ENCODE measurements around the gene MYH2.

MYH2 gene

DNA sequence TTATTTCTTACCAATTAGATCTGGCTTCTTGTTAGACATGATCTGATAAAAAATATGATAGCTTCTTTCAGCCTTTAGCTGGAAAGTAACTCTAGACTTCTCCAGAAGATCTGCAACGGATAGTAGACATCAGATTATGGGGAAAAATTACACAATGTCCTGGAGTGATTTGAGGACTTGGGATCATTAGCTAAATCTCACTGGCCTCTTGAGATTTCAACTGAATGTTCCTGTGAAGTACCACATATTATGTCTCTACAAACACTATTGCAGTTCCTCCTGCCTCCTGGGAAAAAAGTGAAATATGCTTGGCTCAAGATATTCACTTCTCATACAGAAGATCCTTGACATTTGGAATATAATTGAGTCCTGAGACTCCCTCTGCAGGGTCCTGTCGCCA lies 36.6 kb downstream of the MYH2 start:
- Histone ChIP-seq H4K8ac (ENCODE audit: low read depth, low read length) (no peak overlapping the region), H2BK5ac (ENCODE audit: low read length) (no peak overlapping the region), H3K18ac (ENCODE audit: low read length) (no peak overlapping the region), H3K27ac (replicated peaks; ENCODE audit: low read length) (no peak overlapping the region), H2AK5ac (ENCODE audit: low read depth, low read length) (no peak overlapping the region), H3K9ac (ENCODE audit: low read depth, low read length, poor library complexity) (no peak overlapping the region), H3K4me3 (ENCODE audit: low read length in 2 of 2) (no peak overlapping the region), H2BK15ac (ENCODE audit: low read length) (no peak overlapping the region), H3K4me2 (ENCODE audit: insufficient read depth, low read length, poor library complexity, severe bottlenecking) (no peak overlapping the region), H4K91ac (ENCODE audit: low read depth, low read length, poor library complexity) (no peak overlapping the region), H3K79me1 (ENCODE audit: low read depth, low read length) (no peaks in the 10 kb centered on the region), H2BK120ac (ENCODE audit: low read depth, low read length) (no peak overlapping the region), H3K9me3 (replicated peaks in 1 of 2; ENCODE audit: control insufficient read depth in 2 of 2, insufficient read depth in 1 of 2, low read depth in 1 of 2, low read length in 2 of 2) (no peaks in the 10 kb centered on the region), H3K23ac (ENCODE audit: low read depth, low read length, poor library complexity) (no peak overlapping the region), H2BK12ac (ENCODE audit: low read length) (no peak overlapping the region), H3K36me3 (replicated peaks in 1 of 2; ENCODE audit: control insufficient read depth in 2 of 2, insufficient read depth in 2 of 2, low read length in 2 of 2) (no peaks in the 10 kb centered on the region), H3K4me1 (ENCODE audit: control insufficient read depth in 2 of 2, insufficient read depth in 1 of 2, low read depth in 1 of 2, low read length in 2 of 2) (no peaks in the 10 kb centered on the region), H3K27me3 (ENCODE audit: control insufficient read depth in 3 of 3, insufficient read depth in 3 of 3, low read depth in 1 of 3, low read length in 3 of 3) (no peaks in the 10 kb centered on the region), H3K4ac (ENCODE audit: low read length) (no peak overlapping the region), H2AFZ (ENCODE audit: low read length) (no peak overlapping the region), H3K14ac (ENCODE audit: low read length) (no peak overlapping the region)
- no peak for DNase-seq (ENCODE audit: low spot score)
- WGBS, 2 donors (ENCODE audit: extremely low coverage in 2 of 2, insufficient read length in 2 of 2, insufficient replicate concordance in 1 of 2) = no CpG with 5 or more reads among the region's 2 CpGs

DNA sequence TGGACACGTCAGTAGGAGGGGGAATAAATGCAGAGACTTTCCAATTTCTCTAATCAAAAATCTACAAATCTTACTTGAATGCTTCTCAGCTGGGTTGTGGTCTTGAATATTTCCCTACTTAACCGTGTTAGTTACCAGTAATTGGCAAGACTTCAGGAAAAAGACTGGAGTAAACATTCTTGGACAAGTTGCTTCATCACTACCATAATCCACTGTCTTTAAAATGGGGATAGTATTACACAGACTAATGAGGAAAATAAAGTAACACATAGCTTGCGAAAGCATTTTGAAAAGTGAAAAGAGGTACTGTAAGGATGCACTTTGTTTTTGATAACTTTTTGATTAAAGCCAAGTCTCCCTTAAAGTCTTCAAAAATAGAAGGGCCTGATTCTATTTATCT lies 49.5 kb downstream of the MYH2 start:
- no CpG with 5 or more reads among the region's 3 CpGs for WGBS, 2 donors (ENCODE audit: extremely low coverage in 2 of 2, insufficient read length in 2 of 2, insufficient replicate concordance in 1 of 2)
- no peak for DNase-seq (ENCODE audit: low spot score)
- Histone ChIP-seq H3K36me3 (replicated peaks in 1 of 2; ENCODE audit: control insufficient read depth in 2 of 2, insufficient read depth in 2 of 2, low read length in 2 of 2) (no peaks in the 10 kb centered on the region), H4K8ac (ENCODE audit: low read depth, low read length) (no peak overlapping the region), H3K4me1 (ENCODE audit: control insufficient read depth in 2 of 2, insufficient read depth in 1 of 2, low read depth in 1 of 2, low read length in 2 of 2) (no peaks in the 10 kb centered on the region), H3K9me3 (replicated peaks in 1 of 2; ENCODE audit: control insufficient read depth in 2 of 2, insufficient read depth in 1 of 2, low read depth in 1 of 2, low read length in 2 of 2) (no peaks in the 10 kb centered on the region), H3K27ac (replicated peaks; ENCODE audit: low read length) (no peak overlapping the region), H3K9ac (ENCODE audit: low read depth, low read length, poor library complexity) (no peak overlapping the region), H2BK15ac (ENCODE audit: low read length) (no peak overlapping the region), H3K18ac (ENCODE audit: low read length) (no peak overlapping the region), H3K4me3 (ENCODE audit: low read length in 2 of 2) (no peak overlapping the region), H2BK5ac (ENCODE audit: low read length) (no peak overlapping the region), H3K4me2 (ENCODE audit: insufficient read depth, low read length, poor library complexity, severe bottlenecking) (no peak overlapping the region), H4K91ac (ENCODE audit: low read depth, low read length, poor library complexity) (no peak overlapping the region), H3K14ac (ENCODE audit: low read length) (no peak overlapping the region), H2BK120ac (ENCODE audit: low read depth, low read length) (no peak overlapping the region), H2AK5ac (ENCODE audit: low read depth, low read length) (no peak overlapping the region), H3K4ac (ENCODE audit: low read length) (no peak overlapping the region), H3K23ac (ENCODE audit: low read depth, low read length, poor library complexity) (no peak overlapping the region), H2BK12ac (ENCODE audit: low read length) (no peak overlapping the region), H3K79me1 (ENCODE audit: low read depth, low read length) (no peaks in the 10 kb centered on the region), H2AFZ (ENCODE audit: low read length) (no peak overlapping the region), H3K27me3 (ENCODE audit: control insufficient read depth in 3 of 3, insufficient read depth in 3 of 3, low read depth in 1 of 3, low read length in 3 of 3) (no peaks in the 10 kb centered on the region)

DNA sequence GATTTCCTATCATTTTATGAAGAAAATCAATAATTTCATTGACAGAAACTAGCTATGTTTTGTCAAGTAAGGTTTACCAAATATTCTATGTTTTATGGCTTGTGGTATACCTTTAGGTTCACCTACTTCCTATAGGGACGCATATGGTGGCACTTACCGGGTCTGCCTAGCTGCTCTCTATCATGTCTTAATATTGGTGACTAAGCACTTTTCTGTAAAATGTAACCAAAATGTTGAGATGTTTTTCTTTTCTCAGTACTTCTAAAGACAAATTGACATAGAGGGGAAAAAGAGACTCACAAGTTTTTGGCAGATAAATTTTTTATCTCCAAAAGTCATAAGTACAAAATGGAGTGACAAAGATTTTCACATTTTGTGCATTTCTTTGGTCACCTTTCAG lies 57.5 kb downstream of the MYH2 start:
- H3K79me1 ChIP-seq (ENCODE audit: low read depth, low read length) = no peaks in the 10 kb centered on the region
- H3K36me3 ChIP-seq (replicated peaks in 1 of 2; ENCODE audit: control insufficient read depth in 2 of 2, insufficient read depth in 2 of 2, low read length in 2 of 2) = no peaks in the 10 kb centered on the region
- no peak overlapping the region for H3K4me3 ChIP-seq (ENCODE audit: low read length in 2 of 2)
- H2AFZ ChIP-seq (ENCODE audit: low read length) = no peak overlapping the region
- H3K23ac ChIP-seq (ENCODE audit: low read depth, low read length, poor library complexity) = no peak overlapping the region
- H3K27me3 ChIP-seq (ENCODE audit: control insufficient read depth in 3 of 3, insufficient read depth in 3 of 3, low read depth in 1 of 3, low read length in 3 of 3) = no peaks in the 10 kb centered on the region
- DNase-seq (ENCODE audit: low spot score) = no peak
- no peak overlapping the region for H2AK5ac ChIP-seq (ENCODE audit: low read depth, low read length)
- no peak overlapping the region for H3K27ac ChIP-seq (replicated peaks; ENCODE audit: low read length)
- H3K4me2 ChIP-seq (ENCODE audit: insufficient read depth, low read length, poor library complexity, severe bottlenecking) = no peak overlapping the region
- no peak overlapping the region for H2BK120ac ChIP-seq (ENCODE audit: low read depth, low read length)
- H3K4me1 ChIP-seq (ENCODE audit: control insufficient read depth in 2 of 2, insufficient read depth in 1 of 2, low read depth in 1 of 2, low read length in 2 of 2) = no peaks in the 10 kb centered on the region
- no peak overlapping the region for H3K4ac ChIP-seq (ENCODE audit: low read length)
- H4K8ac ChIP-seq (ENCODE audit: low read depth, low read length) = no peak overlapping the region
- no peak overlapping the region for H2BK15ac ChIP-seq (ENCODE audit: low read length)
- H3K14ac ChIP-seq (ENCODE audit: low read length) = no peak overlapping the region
- no CpG with 5 or more reads among the region's 2 CpGs for WGBS, 2 donors (ENCODE audit: extremely low coverage in 2 of 2, insufficient read length in 2 of 2, insufficient replicate concordance in 1 of 2)
- no peak overlapping the region for H3K18ac ChIP-seq (ENCODE audit: low read length)
- no peak overlapping the region for H2BK5ac ChIP-seq (ENCODE audit: low read length)
- H4K91ac ChIP-seq (ENCODE audit: low read depth, low read length, poor library complexity) = no peak overlapping the region
- no peak overlapping the region for H2BK12ac ChIP-seq (ENCODE audit: low read length)
- H3K9me3 ChIP-seq (replicated peaks in 1 of 2; ENCODE audit: control insufficient read depth in 2 of 2, insufficient read depth in 1 of 2, low read depth in 1 of 2, low read length in 2 of 2) = no peaks in the 10 kb centered on the region
- no peak overlapping the region for H3K9ac ChIP-seq (ENCODE audit: low read depth, low read length, poor library complexity)

DNA sequence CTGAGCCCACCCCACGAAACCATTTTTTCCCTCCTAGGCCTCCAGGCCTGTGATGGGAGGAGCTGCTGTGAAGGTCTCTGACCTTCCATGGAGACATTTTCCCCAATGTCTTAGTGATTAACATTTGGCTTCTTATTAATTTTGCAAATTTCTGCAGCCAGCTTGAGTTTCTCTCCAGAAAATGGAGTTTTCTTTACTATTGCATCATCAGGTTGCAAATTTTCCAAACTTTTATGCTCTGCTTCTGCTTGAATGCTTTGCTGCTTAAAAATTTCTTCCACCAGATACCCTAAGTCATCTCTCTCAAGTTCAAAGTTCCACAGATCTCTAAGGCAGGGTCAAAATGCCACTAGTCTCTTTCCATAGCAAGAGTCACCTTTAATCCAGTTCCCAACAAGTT lies 67.2 kb downstream of the MYH2 start:
- DNase-seq (ENCODE audit: low spot score) = no peak
- H3K23ac ChIP-seq (ENCODE audit: low read depth, low read length, poor library complexity) = no peak overlapping the region
- H2BK12ac ChIP-seq (ENCODE audit: low read length) = no peak overlapping the region
- no peak overlapping the region for H4K91ac ChIP-seq (ENCODE audit: low read depth, low read length, poor library complexity)
- no peak overlapping the region for H3K4me3 ChIP-seq (ENCODE audit: low read length in 2 of 2)
- H3K9me3 ChIP-seq (replicated peaks in 1 of 2; ENCODE audit: control insufficient read depth in 2 of 2, insufficient read depth in 1 of 2, low read depth in 1 of 2, low read length in 2 of 2) = peaks cover 0 to 2% of the 10 kb centered on the region in 2 donors
- H3K9ac ChIP-seq (ENCODE audit: low read depth, low read length, poor library complexity) = no peak overlapping the region
- H4K8ac ChIP-seq (ENCODE audit: low read depth, low read length) = no peak overlapping the region
- no peak overlapping the region for H2AK5ac ChIP-seq (ENCODE audit: low read depth, low read length)
- H2BK120ac ChIP-seq (ENCODE audit: low read depth, low read length) = no peak overlapping the region
- no peak overlapping the region for H3K14ac ChIP-seq (ENCODE audit: low read length)
- no peaks in the 10 kb centered on the region for H3K27me3 ChIP-seq (ENCODE audit: control insufficient read depth in 3 of 3, insufficient read depth in 3 of 3, low read depth in 1 of 3, low read length in 3 of 3)
- no peak overlapping the region for H3K18ac ChIP-seq (ENCODE audit: low read length)
- no peak overlapping the region for H2AFZ ChIP-seq (ENCODE audit: low read length)
- H3K4me1 ChIP-seq (ENCODE audit: control insufficient read depth in 2 of 2, insufficient read depth in 1 of 2, low read depth in 1 of 2, low read length in 2 of 2) = no peaks in the 10 kb centered on the region
- WGBS, 2 donors (ENCODE audit: extremely low coverage in 2 of 2, insufficient read length in 2 of 2, insufficient replicate concordance in 1 of 2) = no CpG with 5 or more reads among the region's 1 CpG
- H3K4ac ChIP-seq (ENCODE audit: low read length) = no peak overlapping the region
- no peaks in the 10 kb centered on the region for H3K36me3 ChIP-seq (replicated peaks in 1 of 2; ENCODE audit: control insufficient read depth in 2 of 2, insufficient read depth in 2 of 2, low read length in 2 of 2)
- no peak overlapping the region for H2BK15ac ChIP-seq (ENCODE audit: low read length)
- H3K4me2 ChIP-seq (ENCODE audit: insufficient read depth, low read length, poor library complexity, severe bottlenecking) = no peak overlapping the region
- no peaks in the 10 kb centered on the region for H3K79me1 ChIP-seq (ENCODE audit: low read depth, low read length)
- H2BK5ac ChIP-seq (ENCODE audit: low read length) = no peak overlapping the region
- H3K27ac ChIP-seq (replicated peaks; ENCODE audit: low read length) = no peak overlapping the region
